ENCODE measurements around the gene THAP4.

DNA sequence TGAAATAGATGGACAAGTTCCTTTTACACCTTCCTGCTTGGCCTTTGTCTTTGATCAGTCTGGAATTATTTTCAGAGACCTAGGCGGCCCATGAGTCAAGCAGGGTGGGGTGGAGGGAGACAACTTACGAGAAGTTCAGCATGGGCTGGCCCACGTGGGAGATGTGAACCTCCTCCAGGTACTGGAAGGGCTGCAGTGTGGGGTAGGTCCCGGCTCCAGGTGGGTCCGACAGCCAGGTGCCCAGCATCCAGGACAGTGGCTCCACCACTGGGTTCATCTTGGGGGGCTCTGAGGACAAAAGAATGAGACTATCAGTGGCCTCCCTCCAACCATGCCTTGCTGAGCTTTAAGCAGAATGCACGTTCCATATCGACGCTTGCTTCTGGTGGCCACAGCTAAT, 30.8 kb downstream of the THAP4 start:
- TF ChIP-seq GABPA (IDR thresholded peaks at IDR 0.05; ENCODE audit: low read depth): no peak
- TF ChIP-seq, protein P1, sequence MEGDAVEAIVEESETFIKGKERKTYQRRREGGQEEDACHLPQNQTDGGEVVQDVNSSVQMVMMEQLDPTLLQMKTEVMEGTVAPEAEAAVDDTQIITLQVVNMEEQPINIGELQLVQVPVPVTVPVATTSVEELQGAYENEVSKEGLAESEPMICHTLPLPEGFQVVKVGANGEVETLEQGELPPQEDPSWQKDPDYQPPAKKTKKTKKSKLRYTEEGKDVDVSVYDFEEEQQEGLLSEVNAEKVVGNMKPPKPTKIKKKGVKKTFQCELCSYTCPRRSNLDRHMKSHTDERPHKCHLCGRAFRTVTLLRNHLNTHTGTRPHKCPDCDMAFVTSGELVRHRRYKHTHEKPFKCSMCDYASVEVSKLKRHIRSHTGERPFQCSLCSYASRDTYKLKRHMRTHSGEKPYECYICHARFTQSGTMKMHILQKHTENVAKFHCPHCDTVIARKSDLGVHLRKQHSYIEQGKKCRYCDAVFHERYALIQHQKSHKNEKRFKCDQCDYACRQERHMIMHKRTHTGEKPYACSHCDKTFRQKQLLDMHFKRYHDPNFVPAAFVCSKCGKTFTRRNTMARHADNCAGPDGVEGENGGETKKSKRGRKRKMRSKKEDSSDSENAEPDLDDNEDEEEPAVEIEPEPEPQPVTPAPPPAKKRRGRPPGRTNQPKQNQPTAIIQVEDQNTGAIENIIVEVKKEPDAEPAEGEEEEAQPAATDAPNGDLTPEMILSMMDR (IDR thresholded peaks at IDR 0.05): no peak
- no peak for TF ChIP-seq CHD2 (IDR thresholded peaks at IDR 0.05; ENCODE audit: low read length, partially characterized antibody)
- TF ChIP-seq TAF1 (IDR thresholded peaks at IDR 0.05; ENCODE audit: borderline replicate concordance, low read depth, low read length): no peak
- TF ChIP-seq POLR2AphosphoS5 (IDR thresholded peaks at IDR 0.05; ENCODE audit: low read depth, low read length): no peak
- TF ChIP-seq RAD21 (IDR thresholded peaks at IDR 0.05; ENCODE audit: low read length): no peak
- no peak for TF ChIP-seq EZH2phosphoT487 (IDR thresholded peaks at IDR 0.05; ENCODE audit: borderline replicate concordance, low read depth)
- TF ChIP-seq RFX5 (IDR thresholded peaks at IDR 0.05; ENCODE audit: low read length): no peak
- TF ChIP-seq, protein P2, sequence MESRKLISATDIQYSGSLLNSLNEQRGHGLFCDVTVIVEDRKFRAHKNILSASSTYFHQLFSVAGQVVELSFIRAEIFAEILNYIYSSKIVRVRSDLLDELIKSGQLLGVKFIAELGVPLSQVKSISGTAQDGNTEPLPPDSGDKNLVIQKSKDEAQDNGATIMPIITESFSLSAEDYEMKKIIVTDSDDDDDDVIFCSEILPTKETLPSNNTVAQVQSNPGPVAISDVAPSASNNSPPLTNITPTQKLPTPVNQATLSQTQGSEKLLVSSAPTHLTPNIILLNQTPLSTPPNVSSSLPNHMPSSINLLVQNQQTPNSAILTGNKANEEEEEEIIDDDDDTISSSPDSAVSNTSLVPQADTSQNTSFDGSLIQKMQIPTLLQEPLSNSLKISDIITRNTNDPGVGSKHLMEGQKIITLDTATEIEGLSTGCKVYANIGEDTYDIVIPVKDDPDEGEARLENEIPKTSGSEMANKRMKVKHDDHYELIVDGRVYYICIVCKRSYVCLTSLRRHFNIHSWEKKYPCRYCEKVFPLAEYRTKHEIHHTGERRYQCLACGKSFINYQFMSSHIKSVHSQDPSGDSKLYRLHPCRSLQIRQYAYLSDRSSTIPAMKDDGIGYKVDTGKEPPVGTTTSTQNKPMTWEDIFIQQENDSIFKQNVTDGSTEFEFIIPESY (IDR thresholded peaks at IDR 0.05; ENCODE audit: borderline replicate concordance, low read depth): no peak
- no peak for TF ChIP-seq SIN3A (IDR thresholded peaks at IDR 0.05; ENCODE audit: borderline replicate concordance, low read depth, low read length)
- TF ChIP-seq, protein P3, sequence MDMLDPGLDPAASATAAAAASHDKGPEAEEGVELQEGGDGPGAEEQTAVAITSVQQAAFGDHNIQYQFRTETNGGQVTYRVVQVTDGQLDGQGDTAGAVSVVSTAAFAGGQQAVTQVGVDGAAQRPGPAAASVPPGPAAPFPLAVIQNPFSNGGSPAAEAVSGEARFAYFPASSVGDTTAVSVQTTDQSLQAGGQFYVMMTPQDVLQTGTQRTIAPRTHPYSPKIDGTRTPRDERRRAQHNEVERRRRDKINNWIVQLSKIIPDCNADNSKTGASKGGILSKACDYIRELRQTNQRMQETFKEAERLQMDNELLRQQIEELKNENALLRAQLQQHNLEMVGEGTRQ (IDR thresholded peaks at IDR 0.05; ENCODE audit: borderline replicate concordance, low read depth, low read length): no peak
- TF ChIP-seq, protein P4, sequence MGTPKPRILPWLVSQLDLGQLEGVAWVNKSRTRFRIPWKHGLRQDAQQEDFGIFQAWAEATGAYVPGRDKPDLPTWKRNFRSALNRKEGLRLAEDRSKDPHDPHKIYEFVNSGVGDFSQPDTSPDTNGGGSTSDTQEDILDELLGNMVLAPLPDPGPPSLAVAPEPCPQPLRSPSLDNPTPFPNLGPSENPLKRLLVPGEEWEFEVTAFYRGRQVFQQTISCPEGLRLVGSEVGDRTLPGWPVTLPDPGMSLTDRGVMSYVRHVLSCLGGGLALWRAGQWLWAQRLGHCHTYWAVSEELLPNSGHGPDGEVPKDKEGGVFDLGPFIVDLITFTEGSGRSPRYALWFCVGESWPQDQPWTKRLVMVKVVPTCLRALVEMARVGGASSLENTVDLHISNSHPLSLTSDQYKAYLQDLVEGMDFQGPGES (IDR thresholded peaks at IDR 0.05; ENCODE audit: low read depth, low read length): no peak
